Measurements from ENCODE around the gene KIF18B. TPM values are rescaled to one million over a fixed set of nuclear protein-coding genes. Genes with fewer than 3 reads are reported as not detected.

The KIF18B gene
- total and polyA plus RNA-seq, 2 of the 13 experiments (the other 11 are each of a cell fraction or from before 2014, with no cell fraction given) = 15.2 to 15.3 TPM

DNA sequence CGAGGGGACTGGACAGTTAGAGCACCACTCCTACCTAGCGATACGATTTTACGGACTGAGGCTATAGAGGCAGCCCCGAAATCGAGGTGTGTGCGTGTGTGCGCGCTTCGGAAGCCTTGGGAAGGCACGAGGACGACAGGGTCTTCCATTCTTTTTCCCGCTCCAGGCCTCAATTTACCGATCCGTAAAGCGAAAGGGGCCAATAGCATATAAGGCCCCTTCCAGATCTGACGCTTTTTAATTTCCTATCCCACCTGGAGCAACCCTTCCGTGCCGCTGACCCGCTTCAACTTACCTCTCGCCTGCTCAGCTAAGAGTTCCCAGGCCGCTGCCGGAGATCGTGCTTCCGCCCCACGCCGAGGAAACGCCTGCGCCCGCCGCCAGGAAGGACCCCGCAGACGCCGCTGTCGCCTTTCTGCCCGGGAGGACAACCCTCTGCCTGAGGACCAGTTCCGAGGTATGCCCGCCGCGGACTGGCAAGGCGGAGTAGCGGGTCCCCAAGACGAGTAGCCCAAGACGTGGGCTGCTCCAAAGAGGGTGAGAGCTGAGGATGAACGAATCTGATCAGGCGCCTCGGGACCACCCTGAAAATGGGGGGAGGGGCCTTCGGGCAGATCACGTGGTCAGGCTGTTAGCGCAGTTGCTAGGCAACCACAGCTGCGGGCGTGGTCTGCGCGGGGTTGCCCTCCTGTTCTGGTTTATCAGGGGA lies 48.3 kb downstream of the KIF18B start, which contains the start of gene EFTUD2 (continued):
- TF ChIP-seq, protein P1, sequence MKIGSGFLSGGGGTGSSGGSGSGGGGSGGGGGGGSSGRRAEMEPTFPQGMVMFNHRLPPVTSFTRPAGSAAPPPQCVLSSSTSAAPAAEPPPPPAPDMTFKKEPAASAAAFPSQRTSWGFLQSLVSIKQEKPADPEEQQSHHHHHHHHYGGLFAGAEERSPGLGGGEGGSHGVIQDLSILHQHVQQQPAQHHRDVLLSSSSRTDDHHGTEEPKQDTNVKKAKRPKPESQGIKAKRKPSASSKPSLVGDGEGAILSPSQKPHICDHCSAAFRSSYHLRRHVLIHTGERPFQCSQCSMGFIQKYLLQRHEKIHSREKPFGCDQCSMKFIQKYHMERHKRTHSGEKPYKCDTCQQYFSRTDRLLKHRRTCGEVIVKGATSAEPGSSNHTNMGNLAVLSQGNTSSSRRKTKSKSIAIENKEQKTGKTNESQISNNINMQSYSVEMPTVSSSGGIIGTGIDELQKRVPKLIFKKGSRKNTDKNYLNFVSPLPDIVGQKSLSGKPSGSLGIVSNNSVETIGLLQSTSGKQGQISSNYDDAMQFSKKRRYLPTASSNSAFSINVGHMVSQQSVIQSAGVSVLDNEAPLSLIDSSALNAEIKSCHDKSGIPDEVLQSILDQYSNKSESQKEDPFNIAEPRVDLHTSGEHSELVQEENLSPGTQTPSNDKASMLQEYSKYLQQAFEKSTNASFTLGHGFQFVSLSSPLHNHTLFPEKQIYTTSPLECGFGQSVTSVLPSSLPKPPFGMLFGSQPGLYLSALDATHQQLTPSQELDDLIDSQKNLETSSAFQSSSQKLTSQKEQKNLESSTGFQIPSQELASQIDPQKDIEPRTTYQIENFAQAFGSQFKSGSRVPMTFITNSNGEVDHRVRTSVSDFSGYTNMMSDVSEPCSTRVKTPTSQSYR (CRISPR knock-in tag; IDR thresholded peaks at IDR 0.05; ENCODE audit: borderline replicate concordance) = peak; percentile 96
- TF ChIP-seq RBFOX2 (IDR thresholded peaks at IDR 0.05; ENCODE audit: low read depth, low read length) (peak; percentile 90), KDM6A (CRISPR knock-in tag; IDR thresholded peaks at IDR 0.05; ENCODE audit: low read depth) (no peak), HOXD1 (CRISPR knock-in tag; IDR thresholded peaks at IDR 0.05) (no peak; the same call in 1 of the 2 replicates), ZSCAN20 (CRISPR knock-in tag; IDR thresholded peaks at IDR 0.05; ENCODE audit: borderline replicate concordance) (peak; percentile 58; the same call in 1 of the 2 replicates), NFE2L2 (IDR thresholded peaks at IDR 0.05; ENCODE audit: low read length) (no peak), KDM5B (CRISPR knock-in tag; IDR thresholded peaks at IDR 0.05; ENCODE audit: borderline replicate concordance) (peak; percentile 92; the same call in 1 of the 2 replicates), ESRRA (CRISPR knock-in tag; IDR thresholded peaks at IDR 0.05; ENCODE audit: low read depth) (peak; percentile 69; the same call in 1 of the 2 replicates), SIN3A (IDR thresholded peaks at IDR 0.05; ENCODE audit: borderline replicate concordance, low read depth, low read length) (peak; percentile 95), CAMTA2 (CRISPR knock-in tag; IDR thresholded peaks at IDR 0.05; ENCODE audit: borderline replicate concordance) (peak; percentile 29; the same call in 1 of the 2 replicates), JUNB (CRISPR knock-in tag; IDR thresholded peaks at IDR 0.05; ENCODE audit: borderline replicate concordance) (peak; percentile 65; the same call in 1 of the 2 replicates)
- TF ChIP-seq, protein P2, sequence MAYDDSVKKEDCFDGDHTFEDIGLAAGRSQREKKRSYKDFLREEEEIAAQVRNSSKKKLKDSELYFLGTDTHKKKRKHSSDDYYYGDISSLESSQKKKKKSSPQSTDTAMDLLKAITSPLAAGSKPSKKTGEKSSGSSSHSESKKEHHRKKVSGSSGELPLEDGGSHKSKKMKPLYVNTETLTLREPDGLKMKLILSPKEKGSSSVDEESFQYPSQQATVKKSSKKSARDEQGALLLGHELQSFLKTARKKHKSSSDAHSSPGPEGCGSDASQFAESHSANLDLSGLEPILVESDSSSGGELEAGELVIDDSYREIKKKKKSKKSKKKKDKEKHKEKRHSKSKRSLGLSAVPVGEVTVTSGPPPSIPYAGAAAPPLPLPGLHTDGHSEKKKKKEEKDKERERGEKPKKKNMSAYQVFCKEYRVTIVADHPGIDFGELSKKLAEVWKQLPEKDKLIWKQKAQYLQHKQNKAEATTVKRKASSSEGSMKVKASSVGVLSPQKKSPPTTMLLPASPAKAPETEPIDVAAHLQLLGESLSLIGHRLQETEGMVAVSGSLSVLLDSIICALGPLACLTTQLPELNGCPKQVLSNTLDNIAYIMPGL (CRISPR knock-in tag; IDR thresholded peaks at IDR 0.05; ENCODE audit: borderline replicate concordance in 1 of 2, low read depth in 1 of 2) = peak; percentile 94 to 97
- TF ChIP-seq, protein P3, sequence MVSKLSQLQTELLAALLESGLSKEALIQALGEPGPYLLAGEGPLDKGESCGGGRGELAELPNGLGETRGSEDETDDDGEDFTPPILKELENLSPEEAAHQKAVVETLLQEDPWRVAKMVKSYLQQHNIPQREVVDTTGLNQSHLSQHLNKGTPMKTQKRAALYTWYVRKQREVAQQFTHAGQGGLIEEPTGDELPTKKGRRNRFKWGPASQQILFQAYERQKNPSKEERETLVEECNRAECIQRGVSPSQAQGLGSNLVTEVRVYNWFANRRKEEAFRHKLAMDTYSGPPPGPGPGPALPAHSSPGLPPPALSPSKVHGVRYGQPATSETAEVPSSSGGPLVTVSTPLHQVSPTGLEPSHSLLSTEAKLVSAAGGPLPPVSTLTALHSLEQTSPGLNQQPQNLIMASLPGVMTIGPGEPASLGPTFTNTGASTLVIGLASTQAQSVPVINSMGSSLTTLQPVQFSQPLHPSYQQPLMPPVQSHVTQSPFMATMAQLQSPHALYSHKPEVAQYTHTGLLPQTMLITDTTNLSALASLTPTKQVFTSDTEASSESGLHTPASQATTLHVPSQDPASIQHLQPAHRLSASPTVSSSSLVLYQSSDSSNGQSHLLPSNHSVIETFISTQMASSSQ (IDR thresholded peaks at IDR 0.05; ENCODE audit: low read depth) = peak; percentile 55; the same call in 1 of the 2 replicates
- TF ChIP-seq, protein P3 (CRISPR knock-in tag; IDR thresholded peaks at IDR 0.05; ENCODE audit: borderline replicate concordance) = peak; percentile 89; the same call in 1 of the 2 replicates
- TF ChIP-seq, protein P4, sequence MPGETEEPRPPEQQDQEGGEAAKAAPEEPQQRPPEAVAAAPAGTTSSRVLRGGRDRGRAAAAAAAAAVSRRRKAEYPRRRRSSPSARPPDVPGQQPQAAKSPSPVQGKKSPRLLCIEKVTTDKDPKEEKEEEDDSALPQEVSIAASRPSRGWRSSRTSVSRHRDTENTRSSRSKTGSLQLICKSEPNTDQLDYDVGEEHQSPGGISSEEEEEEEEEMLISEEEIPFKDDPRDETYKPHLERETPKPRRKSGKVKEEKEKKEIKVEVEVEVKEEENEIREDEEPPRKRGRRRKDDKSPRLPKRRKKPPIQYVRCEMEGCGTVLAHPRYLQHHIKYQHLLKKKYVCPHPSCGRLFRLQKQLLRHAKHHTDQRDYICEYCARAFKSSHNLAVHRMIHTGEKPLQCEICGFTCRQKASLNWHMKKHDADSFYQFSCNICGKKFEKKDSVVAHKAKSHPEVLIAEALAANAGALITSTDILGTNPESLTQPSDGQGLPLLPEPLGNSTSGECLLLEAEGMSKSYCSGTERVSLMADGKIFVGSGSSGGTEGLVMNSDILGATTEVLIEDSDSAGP (CRISPR knock-in tag; IDR thresholded peaks at IDR 0.05; ENCODE audit: borderline replicate concordance) = peak; percentile 98
- TF ChIP-seq, protein P5, sequence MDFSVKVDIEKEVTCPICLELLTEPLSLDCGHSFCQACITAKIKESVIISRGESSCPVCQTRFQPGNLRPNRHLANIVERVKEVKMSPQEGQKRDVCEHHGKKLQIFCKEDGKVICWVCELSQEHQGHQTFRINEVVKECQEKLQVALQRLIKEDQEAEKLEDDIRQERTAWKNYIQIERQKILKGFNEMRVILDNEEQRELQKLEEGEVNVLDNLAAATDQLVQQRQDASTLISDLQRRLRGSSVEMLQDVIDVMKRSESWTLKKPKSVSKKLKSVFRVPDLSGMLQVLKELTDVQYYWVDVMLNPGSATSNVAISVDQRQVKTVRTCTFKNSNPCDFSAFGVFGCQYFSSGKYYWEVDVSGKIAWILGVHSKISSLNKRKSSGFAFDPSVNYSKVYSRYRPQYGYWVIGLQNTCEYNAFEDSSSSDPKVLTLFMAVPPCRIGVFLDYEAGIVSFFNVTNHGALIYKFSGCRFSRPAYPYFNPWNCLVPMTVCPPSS (IDR thresholded peaks at IDR 0.05) = no peak
